ENCODE results near the gene SDK1.

Gene SDK1

DNA sequence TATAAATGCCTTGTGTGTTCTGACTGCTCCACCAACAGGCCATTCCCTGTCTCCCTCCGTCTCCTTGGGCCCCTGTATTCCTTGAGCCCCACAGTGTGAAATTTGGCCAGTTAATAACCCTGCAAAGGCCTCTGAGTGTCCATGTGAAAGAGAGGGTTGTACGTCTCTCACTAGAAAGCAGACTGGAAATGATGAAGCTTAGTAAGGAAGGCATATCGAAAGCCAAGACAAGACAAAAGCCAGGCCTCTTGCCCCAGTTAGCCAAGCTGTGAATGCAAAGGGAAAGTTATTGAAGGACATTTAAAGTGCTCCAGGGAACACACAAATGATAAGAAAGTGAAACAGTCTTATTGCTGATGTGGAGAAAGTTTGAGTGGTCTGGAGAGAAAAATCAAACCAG, 680.2 kb downstream of the SDK1 start:
- DNase-seq (ENCODE audit: low spot score): no peak

DNA sequence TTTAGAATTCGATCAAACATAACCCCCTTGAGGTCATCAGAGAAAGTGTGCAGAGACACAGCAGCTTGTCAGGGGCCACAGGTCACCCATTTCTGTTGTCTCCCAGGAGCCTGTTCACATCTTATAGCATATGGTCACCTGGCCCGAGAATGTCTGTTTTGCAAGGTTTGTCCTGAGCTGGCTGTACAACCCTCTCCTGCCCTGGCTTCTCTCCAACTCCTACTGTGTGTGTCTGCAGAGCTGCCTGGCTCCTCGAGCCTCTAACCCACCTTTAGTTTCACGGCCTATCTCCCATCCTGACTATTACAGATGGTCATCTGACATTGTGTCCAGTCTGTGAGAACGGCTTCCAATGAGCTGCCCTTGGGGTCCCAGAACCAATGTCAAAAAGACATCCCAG, 683.4 kb downstream of the SDK1 start:
- no peak for DNase-seq (ENCODE audit: low spot score)

DNA sequence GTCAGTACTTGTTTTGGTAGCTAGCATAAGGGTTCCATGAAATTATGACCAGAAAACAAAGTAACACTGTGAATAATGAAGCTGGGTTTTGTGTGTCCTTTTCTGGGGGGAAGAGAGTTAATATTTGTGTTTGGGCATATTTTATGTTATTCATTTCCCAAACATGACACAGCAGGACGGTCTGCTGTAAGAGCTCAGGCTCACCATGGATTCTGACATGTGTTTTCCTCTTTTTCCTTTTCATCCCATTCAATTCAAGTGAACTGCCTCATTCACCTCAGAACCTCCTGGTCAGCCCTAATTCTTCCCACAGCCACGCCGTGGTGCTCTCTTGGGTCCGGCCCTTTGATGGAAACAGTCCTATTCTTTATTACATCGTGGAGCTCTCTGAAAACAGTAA, 685.9 kb downstream of the SDK1 start:
- DNase-seq (ENCODE audit: low spot score): no peak

DNA sequence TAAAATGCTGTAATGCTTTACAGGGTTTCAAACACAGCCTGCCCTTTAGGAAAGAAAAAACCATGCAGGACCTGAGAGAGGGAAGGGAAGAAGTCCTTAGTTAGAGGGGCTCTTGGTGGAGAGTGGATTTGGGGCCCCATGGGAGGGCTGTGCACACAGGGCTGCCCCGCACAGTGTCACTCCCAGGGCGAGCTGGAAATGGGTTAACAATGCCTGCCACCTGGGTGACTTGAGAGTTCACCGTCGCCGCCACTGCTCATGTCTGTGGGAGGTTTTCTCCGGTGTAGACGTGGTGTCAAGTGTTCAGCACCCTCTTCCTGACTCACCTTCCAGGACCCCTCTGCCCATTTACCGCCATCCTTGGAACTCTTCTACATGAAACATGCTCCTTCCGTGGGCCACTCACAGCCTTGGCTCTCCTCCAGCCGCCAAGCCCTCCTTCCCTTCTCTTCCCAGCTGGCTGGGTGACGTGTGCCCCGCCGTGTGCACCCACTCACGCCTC, 686.4 kb downstream of the SDK1 start:
- no peak for DNase-seq (ENCODE audit: low spot score)

DNA sequence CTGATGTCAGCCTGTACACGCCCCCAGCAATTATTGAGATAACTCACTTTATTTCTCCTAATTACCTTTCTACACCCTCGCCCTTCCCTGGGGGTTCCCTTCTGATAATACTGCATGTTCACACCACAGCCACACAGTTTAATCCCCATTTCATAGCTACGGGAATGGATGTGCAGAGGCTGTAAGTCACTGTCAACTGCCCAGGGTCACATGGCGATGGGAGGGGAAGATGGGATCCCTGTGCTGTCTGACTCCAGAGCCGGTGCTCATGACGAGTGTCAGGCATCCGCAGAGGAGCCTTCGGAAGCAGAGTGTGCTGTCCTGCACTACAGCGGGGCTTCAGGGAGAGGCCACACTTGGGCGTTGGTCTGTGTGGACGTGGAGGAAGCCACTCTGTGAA, 688.7 kb downstream of the SDK1 start:
- DNase-seq (ENCODE audit: low spot score): no peak

DNA sequence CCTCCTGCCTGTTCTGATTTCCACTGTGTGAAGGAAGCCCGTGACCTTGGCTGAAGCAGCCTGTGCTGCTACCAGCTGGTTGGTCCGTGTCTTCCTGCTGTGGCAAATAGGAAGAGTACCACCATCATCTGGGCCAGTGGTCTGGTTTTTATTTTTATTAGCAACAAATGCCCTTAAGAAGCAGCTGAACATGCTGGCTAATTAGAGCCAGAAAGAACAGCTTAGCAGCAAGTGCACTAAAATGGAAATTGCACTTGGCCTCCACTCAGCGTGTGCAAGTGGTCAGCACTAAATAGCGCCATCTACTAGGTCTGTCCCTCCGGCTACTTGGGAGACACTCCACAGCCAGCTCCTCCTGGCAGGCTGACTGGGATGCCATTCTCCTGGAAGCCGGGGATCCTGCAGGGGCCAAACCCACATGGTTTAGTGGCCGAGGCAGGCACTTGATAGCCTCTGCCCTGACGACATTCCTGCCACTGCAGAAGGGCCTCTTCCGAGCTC, 690.7 kb downstream of the SDK1 start:
- DNase-seq (ENCODE audit: low spot score): no peak

DNA sequence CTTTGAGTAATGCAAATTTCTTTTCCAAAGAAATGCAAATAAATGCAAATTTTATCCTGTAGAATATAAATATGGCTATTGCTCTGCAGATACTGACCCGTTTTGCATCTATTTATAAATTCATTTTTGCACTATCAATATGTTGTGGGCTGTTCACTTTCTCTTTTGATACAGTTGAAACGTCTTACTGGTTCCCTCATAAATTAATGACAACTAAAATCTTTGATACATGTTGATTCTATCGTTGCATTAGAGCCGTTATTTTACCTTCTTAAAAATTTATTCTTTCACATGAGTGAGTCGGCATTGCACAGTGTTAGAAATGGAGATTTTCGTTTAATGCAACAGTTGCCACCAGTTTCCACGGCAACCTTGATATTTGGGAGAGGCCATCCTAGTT, 691.8 kb downstream of the SDK1 start:
- DNase-seq (ENCODE audit: low spot score): no peak

DNA sequence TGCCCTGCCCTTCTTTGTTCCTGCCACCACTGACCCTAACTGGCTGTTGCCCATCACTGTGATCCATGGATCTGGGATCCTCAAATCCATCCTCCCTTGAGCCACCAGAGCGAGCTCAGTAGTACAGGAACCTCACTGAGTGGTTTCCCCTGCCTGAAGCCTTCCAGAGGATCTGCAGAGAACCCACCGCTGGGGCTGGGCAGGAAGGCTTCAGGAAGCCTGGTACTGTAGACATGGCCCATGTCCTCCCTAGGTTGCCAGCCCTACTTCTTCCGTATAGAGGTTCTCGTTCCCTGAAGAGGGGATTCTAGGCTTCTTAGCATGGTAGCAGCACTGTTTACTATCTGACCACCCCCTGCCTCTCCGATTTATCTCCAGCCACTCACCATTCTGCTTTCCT, 693.7 kb downstream of the SDK1 start:
- no peak for DNase-seq (ENCODE audit: low spot score)

DNA sequence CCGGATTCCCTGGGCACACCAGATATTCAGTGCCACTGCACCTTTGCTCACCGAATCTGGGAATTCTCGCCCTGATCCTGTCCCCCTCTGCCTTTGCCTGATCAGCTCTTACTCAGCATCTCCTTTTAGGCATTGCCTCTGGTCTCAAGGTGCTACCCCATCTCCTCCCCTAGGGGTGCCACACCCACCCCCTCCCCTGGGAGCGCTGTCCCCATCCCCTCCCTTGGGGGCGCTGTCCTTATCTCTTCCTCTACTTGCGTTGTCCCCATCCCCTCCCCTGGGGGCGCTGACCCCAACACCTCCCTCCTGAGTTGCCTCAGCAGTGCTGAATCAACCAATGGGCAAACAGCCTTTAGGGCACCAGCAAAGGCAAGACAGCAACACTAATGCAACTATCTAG, 694.1 kb downstream of the SDK1 start:
- no peak for DNase-seq (ENCODE audit: low spot score)

DNA sequence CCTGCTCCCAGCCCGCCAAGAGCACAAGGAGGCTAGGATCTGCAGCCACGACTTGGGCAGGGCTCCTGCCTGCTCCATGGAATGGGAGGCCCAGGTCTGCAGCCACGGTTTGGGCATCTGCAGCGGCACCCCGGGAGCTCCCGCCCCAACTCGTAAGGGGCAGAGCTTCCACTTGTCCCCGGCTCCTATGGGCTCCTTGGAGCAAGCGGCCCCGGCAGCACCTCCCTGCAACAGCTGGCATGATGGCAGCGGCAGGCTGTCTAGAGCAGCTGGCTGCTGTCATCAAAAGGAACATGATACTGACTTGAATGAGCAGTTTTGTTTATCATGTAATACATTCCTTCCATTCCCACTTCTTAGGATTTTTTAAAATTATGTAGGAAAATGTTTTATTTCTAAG, 697.0 kb downstream of the SDK1 start:
- no peak for DNase-seq (ENCODE audit: low spot score)

DNA sequence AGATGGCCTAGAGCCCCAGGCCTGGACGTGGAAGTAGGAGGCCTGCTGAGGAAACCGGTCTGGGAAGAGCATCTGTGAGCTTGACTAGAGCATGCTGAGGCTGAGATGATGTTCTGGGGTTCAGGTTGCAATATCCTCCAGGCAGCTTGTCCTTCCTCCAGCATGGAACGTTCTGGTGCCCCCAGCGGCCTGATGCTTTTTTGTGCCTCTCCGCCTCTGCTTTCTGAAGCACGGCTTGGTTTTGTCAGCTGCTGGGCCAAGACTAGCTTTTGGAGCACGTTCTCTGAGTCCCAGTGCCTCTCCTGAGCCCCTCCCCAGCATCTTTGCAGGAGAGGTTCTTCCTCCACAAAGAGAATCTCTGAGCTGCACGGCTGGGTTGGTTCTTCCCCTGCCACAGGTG, 699.1 kb downstream of the SDK1 start:
- DNase-seq (ENCODE audit: low spot score): no peak

DNA sequence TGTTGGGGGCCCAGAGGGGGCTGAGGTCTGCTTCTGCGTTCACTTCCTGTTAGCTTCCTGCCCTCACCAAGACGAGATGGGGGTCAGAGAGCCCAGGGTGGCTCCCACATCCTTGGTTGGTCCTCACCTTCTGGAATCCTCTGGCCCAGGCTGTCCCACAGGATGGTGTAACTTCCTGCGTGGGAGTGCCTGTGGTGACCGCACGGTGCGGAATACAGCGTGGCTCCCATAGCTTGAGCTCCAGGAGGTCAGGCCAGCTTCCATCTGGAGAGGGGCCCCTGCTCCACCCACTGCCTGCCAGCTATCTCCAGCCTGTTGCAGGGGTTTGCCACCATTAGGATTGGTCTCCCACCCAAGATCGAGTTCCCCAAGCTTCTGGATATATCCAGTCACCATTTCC, 699.9 kb downstream of the SDK1 start:
- no peak for DNase-seq (ENCODE audit: low spot score)

DNA sequence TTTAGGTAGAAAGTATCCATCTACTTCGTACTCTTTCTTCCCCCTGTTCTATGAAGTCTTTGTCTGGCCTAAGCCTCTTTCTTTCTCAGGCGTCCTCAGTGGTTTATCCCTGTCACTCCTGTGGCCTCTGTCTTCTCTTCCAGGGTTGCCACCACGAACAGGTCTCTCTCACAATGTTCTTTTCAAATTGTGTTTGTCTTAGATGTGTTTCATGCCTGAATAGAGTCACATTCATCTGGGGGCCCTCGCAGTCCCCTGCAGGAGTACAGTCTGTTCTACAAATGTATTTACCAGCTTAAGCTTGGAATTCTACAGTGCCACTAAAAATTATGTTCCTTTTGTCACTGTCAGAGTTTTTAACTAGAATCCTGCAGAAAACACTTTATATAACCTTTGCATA, 700.7 kb downstream of the SDK1 start:
- DNase-seq (ENCODE audit: low spot score): no peak

DNA sequence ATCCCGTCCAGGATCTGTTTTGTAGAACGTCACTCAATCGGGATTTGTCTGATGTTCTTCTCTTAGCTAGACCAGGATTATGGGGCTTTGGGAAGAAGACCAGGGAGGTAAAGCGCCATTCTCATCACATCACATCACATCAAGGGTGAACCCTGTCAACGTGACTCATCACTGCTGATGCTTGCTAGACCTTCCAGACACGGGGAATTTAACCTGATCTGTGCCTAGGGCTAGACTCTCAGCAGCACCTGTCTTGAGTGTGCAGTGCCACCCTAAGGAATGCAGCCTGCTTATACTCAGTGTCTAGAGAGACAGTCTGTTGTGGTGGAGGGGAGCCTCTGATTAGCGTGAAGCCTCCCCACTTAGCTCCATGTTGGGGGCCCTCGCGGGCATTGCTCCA, 702.5 kb downstream of the SDK1 start:
- DNase-seq (ENCODE audit: low spot score): no peak

DNA sequence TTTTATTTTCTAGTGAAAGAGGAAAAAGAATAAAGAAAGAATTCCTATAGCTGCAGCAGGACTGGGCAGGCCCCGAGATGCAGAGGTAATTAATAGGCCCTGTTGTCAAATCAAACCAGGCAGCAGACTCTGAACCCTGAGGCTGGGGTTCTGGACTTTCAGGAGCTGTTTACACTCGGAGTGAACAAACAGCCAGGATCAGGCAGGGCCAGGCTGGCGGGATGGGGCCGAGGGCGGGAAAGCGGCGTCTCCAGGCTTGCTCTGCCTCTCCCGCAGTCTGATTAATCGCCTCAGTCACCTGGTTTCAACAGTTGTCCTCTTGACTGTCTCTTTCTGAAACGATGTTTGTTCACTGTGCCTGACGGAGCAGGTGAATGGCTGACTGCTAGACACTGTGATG, 705.6 kb downstream of the SDK1 start:
- DNase-seq (ENCODE audit: low spot score): no peak

DNA sequence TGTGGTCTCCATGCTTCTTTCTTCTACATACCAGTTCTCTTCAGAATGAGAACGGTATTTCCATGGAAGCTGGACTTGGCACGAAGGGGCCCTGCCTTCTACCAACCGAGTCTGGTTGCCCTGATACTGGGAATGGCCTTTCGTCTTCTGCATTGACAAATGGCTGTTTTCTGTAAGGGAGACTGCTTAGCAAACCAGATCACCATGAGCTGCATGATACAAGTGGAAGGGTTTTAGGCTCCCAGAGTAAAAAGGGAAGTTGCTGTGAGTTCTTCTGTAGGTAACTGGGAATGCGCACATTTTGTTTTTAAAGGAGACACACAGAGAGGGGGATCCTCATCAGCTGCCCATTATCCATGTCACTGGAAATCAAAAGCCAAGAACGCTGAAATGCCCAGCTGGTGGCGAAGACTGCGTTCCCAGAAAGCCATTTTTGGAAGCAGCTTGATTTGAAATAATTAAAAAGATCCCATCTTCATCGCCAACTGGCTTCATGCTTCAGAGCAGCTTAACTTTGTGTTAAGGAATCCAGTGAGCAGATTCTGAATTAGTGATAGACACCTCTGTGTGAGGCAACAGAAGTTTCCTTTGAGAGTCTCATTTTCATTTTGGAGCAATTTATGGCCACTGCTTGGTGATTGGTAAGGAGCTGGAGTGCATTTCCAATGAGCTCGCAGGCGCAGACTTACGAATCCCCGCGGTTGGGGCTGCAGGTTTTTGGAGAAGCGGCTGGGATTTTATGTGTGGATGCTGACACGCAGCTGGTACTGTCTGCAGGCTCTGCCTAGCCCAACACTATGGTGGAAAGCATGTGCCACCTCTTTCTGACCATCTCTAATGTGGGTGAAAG, 708.4 kb downstream of the SDK1 start:
- DNase-seq (ENCODE audit: low spot score): no peak

DNA sequence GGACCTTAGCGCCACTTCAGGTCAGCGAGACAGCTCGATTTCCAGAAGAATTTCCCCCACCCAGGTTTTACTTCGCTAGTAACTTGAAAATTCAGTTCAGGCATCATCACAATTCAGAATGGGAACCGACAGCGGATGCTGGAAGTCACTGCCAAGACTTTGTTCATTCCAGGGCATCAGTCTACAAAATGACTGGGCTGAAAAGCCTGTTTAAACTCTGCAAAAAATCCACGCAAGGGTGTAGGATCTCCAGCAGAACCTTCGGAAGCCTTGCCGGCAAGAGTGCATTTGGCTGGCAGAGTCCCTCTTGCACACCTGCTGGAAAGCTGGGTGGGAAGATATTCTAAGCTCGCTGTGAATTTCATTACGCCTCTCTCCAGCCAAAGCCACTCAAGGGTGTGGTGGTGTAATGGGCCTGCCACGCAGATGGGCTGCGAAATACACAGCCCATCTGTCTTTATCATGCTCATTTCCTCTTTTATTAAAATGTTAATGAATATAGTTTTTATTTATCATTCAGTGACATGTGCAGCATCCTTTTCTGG, 709.1 kb downstream of the SDK1 start:
- no peak for DNase-seq (ENCODE audit: low spot score)

DNA sequence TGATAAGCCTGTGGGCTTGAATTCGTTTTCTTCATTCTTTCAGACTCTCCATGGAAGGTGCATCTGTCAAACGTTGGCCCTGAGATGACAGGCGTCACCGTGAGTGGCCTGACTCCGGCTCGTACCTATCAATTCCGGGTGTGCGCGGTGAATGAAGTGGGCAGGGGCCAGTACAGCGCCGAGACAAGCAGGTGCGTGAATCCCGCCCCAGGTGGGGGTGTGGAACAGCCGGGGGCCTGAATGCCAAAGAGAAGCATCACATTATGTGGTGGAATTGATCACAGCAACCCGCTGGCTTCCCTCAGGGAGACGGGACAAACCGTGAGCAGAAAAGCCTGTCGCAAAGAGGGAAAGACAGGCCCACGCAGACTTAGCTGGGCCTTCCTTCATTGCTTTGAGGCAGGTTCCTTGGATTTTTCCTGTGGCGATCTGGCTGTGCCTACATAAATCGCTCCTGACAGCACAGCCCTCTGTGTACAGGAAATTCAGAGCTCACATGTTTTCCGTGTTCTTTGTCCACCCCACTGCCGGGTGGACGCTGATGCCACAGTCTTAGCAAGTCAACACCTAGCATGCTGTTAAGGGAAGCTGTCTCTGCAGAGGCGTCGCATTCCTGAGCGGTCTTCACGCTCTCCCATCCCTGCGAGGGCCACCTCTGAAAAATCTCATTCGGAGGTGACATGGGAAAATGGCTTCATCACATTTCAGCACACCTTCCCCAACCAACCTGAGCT, 710.0 kb downstream of the SDK1 start:
- no peak for DNase-seq (ENCODE audit: low spot score)

DNA sequence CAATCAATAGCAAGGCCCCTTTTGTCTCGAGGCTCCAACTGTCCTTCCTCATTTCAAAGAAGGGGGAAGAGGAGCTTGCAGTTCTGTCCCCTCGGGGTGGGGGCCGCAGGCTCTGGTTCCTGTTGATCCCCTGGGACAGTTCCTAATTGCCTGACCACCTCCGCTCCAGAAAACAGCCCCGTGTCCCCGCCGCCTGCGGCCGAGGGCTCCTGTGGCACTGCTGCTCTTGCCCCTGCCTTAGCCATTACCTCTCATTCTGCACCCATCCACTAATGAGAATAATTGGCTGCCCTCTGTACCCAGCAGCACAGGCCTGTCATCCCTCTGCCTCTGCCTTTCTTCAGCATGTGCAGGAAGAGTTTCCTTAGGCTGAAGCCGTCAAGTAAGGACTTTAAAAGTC, 712.7 kb downstream of the SDK1 start:
- DNase-seq (ENCODE audit: low spot score): no peak

DNA sequence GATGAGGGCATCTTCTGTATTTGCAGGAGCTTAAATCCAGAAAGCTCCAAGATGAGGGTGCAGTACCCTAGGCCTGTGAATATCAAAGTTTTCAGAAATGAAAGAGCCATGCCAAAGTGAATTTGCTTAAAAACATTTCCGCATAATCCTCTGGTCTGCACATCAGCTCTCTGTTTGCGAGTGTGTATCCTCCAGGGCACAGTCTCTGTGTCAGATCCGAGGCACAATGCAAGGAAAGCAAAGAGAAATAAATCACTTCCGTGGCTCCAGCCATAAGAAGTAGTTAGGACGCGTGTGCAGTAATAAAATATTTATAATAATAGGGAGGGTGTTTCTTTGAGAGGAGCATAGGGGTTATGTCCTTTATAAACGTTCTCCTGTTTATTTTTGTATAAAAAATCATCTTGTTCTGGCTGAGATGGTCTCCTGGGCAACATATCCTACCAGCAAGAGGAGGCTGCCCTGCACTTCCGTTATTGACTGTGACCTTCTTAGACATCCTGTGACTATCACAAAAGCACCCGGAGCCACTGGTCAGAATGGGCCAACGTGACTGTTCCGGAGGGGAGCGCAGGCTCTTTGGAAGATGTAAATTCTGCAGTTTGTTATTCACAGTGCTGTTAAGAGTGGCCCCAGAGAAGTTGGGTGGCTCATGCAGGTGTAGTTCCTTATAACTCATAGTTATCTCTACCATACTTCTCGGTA, 713.4 kb downstream of the SDK1 start:
- no peak for DNase-seq (ENCODE audit: low spot score)

DNA sequence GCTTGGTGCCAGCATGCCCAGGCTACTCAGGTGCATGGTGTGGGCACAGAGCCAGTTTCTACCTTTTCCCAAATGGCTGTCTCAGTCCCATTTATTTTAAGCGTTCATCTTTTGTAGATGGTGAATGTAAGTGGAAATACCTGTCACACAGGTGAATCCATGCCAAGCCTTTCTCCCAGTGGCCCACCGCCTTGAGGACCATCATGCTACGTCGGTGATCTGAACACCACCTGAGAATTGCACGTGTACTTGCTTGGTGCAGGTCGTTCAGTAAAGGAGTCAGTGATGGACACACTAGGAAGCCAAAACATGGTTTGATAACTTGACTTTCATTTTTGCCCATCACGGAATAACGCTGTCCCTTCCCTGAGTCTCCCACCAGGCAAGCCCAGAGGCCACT, 714.3 kb downstream of the SDK1 start:
- no peak for DNase-seq (ENCODE audit: low spot score)

DNA sequence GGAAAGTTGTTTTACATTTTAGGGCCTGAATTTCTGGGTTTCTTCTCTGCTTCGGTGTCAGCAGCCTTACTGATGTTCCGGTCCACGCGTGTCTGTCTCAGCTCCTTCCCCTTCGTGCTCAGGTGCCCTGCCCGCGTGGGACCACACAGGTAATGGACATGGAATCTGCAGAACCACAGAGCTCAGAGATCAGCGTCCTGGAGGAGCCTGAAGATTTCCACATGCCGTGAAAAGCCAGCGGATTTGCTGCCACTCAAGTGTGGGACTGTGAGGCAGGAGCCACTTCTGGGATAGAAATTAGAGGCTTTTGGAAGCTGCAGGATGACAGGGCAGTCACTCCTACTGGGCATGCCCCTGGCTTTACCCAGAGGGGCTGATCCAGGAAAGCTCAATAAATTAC, 714.9 kb downstream of the SDK1 start:
- no peak for DNase-seq (ENCODE audit: low spot score)
